Dedifferentiated amniotic fluid mesenchymal stem cell (primary cell): ENCODE data around the gene HSPB3.
"Not testable (repeated sequence)": the region's sequence is repeated elsewhere in the genome, so short reads cannot be mapped to it uniquely, and the experiment has no call there.

Experiments
- DNase-seq: peaks from one replicate; pipeline ENCODE4 v3.0.0-alpha.2; 2016; ENCODE audit errors: extremely low spot score

Gene HSPB3

DNA sequence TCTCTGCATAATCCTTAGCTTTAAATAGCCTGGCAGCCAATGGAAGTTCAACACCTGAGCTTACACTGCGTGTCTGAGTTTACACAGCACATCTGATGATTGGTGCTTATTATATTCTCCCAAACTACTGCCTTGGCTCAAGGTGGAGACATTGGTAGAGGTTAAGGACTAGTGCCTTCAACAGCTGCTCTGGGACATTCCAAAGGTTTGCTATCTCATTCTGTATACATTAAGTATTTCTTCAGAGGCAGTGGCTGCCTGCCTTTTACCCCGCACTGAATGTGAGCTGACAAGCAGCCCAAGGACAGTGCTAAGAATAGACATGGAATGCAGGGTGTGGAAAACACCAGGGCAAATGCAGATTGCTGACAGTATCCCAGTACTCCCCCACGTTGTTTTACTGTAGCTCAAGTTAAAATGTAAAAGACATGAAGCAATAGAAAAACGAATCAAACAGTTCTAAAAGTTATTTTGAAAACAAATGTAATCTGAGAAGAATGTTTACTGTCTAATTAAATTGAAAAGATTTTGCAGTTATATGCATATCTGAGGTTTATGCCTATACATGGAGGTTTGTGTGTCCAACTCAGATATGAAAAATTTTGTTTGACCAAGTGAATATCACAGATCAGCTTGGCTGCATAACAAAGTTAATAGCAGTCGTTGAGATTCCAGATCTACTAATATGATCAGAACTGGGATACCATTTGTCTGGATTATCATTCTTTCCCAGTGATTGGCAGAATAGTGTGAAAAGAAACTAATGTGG, 1.8 kb downstream of the HSPB3 start:
- DNase-seq: peak; percentile 71

DNA sequence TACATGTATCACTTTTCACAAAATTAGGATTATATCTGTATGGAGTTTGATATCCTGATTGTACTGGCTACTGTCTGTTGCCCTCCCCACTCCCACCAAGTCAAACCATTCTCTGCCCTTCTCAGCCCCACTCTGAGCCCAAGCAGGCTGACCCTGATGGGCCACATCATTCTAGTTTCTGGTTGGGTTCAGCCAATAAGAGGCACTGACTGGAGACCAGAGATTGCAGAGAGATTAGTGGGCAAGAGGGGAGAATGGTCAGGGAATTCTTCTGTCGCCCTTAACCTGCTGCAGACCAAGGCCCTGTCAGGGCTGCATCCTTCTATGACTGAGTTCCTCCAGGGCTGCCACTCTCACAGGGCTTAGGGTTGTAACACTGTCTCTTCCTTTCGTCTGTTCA, 2.7 kb downstream of the HSPB3 start:
- DNase-seq: no peak

DNA sequence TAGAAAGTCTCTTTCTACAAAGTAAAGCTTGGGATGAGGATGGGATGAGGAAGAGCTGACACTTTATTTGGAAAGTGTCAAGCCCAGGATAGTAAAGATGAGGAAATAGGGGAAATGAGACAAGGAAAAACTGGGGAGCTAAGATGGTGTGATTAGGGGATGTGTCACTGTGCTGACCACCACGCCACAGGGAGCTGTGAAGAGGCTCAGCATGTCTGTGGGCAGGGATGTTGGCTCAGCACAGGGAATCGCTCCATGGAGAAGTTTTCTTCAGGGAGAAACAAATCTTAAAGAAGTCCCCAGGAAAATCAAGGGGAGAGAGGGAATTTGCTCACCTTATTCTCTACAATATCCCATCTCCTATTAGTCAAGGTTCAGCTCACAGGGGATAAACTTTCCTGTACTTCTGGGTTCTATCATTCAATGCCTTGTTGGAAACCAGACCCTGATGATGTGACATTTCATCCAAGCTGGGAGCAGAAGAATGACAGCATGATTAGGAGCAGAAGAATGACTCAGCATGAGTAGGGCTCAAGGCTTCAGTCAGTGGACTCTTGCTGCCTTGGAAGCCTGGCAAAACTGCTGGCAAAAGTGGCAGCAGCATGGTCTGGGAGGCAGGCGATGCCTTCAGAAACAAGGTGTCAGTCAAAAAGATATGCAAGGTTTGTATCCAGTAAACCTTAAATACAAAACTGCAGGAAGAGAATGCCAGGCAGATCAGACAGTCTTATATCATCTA, 4.9 kb downstream of the HSPB3 start:
- DNase-seq: peak; percentile 60

DNA sequence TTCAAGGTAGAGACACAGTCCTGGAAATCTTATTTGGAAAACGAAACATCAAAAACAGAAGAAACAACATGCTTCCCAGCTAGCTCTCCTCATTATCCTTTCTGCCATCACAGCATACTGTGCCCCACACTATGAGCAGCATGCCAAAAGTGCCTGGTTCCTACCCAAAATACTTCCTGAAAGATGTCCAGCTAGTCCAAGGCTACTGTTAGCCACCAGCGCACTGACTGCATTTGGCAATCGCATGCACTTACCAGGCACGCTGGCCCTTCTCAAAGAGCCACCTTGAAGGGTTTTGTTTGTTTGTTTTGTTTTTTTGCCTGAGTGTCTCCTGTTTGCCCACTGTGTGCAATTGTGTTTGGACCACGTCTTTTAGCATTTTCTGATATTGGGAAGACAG, 6.8 kb downstream of the HSPB3 start:
- DNase-seq: no peak

DNA sequence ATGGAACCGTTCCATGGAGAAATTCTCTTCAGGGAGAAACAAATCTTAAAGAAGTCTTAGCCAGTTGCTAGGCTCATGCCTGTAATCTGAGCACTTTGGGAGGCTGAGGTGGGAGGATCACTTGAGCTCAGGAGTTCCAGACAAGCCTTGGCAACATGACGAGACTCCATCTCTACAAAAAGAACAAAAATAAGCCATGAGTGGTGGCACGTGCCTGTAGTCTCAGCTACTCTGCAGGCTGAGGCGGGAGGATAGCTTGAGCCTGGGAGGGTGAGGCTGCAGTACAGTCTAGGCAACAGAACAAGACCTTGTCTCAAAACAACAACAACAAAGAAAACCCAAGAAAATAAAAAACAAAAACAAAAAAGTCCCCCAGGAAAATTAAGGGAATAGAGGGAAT, 8.2 kb downstream of the HSPB3 start:
- DNase-seq: no peak

DNA sequence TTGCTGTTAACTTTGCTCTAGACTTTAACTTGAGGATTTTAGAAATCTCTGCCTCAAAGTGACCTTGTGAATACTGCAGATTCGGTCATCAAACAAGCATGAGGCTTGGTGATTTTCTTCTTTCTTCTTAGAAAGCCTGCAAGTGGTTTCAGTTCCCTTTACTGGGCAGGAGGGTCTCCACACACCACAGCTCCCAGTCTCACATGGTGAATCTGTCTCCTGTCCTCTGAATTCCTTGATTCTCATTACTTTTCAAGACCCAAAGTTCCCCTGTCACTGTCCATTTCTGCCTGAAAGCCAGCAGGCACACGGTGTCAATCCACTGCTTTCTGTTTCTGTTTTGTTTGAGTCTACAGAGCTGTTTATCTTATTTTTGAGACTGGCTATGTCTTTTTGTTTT, 14.1 kb downstream of the HSPB3 start:
- peak; percentile 30 for DNase-seq

DNA sequence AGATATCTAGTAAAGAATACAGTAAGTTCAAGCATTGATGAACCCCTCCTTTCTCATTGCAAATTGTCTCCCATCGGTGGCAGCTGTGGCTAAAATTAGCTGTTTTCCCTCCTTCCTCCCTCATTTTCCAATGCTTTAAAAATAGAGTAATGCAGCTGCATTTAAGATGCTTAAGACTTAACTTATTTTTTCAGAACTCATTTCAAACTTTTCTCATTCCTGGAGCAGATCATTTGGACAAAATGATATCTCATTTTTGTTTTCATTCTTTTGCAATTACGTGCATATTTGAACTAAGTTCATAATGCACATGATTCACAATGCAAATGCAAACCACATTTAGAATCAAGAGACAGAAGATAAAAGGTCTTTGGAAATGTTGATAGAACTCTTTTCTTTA, 14.6 kb downstream of the HSPB3 start:
- peak; percentile 55 for DNase-seq

DNA sequence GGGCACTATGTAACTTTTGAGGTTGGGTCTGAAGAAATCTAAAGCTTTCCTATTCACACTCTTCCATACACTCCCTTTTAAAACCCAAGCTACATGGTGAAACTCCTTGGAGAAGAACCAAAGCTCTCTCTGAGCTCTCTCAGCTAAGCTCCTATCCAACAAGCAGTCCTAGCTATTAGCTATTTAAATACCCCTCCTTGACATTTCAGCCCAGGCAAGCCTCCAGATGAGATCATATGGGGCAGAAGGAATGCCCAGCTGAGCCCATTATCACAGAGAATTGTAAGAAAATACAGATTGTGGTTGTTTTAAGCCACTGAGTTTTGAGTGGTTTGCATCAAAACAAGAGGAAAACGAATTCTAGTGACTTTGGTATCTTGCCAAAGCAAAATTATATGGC, 15.2 kb downstream of the HSPB3 start:
- DNase-seq: peak; percentile 80

DNA sequence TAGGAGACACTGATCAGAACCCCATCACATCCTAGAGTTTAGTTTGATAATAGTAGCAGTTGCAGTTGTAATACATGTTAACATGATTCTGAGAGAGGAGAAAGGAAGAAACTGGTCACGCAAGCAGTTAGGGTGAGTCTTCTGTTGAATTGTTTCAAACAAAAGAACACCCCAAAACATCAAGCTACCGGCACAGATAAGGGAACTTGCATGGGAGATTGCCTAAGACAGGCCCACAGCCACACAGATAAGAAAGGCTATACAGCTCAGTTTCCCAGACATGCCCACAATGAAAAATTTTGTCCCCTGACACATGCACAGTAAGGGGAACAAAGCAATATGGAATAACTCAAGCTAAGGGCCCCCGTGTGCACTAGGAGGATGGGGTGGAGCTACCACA, 15.9 kb downstream of the HSPB3 start:
- no peak for DNase-seq

DNA sequence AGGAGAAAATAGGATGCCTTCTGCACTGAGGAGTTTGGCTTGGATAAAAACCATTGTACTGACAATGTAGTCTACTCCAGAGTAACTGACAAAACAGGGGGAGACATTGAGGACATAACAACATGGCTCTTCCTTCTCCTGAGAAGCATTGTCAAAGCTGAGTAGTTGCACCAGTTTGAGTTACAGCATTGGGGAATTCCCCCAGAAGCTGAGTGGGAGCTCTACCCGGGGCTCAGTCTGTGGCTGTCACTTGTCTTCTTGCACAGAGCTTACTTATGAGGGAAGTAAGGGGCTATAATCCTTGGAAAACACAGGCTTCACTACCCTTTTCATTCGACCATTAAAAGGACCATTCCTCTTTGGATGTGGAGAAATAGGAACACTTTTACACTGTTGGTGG, 21.2 kb downstream of the HSPB3 start:
- no peak for DNase-seq

DNA sequence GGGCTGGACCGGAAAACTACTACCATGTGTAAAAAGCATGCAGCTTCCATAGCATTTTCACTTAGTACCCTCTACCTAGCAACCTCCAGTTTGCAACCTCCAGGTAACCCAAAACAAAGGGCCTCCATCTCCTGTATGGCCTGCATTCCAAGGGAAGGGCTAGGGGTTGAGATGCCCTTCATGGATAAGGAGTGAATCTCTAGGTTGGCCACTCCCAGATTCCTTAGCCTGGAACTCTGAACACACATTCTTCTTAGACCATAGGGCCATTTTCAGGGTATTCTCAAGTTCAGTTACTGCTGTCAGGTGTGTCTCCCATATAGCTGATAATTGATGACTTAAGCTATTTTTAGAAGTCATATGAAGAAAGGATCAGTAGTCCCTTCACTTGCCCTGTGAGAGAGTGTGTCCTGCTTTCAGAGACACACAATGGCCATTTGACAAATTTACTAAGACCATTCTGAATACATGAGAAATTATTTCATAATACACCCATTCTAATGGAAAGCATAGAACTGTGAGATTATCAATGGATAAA, 22.5 kb downstream of the HSPB3 start:
- DNase-seq: no peak

DNA sequence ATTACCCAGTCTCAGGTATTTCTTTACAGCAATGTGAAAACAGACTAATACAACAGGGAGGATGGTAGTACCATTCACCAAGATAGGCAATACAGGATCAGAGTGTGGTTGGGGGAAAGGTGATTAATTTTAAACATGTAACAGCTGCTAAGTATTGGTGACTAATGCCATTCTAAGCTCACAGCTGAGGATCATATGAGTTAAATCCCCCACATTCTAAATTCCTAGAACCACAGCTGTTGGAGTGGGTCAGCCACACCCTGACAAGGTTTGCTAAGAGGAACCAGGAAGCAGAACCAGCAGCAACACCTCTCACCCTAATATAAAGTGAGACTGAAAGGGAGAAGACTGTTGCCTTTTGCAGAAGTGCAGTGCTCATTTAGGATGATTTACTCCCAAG, 24.8 kb downstream of the HSPB3 start:
- no peak for DNase-seq

DNA sequence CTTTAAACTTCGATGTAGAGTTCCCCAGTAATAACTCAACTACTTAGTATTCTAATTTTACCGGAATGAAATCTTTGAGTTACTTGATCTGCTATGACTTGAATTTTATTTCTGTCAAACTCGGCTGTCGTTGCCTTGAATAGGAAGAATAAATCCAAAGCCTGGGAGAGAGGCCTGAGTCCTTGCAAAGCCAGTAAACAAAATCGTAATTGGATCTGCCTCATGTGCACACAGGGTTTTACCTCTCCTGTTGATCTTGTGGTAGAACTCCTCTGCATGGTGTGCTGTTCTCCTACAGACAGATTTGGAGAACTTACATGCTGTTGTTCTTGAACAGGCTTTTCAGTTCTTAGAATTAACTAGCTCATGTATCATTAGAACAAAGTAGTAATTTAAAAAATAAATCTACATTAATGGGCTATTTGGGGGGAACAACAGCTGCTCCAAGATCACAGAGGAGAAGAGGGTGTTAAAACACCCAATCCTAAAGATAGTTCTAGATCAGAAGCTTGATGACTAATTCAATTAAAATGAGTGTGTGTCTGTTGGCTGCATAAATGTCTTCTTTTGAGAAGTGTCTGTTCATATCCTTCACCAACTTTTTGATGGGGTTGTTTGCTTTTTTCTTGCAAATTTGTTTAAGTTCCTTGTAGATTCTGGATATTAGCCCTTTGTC, 28.9 kb downstream of the HSPB3 start:
- no peak for DNase-seq

DNA sequence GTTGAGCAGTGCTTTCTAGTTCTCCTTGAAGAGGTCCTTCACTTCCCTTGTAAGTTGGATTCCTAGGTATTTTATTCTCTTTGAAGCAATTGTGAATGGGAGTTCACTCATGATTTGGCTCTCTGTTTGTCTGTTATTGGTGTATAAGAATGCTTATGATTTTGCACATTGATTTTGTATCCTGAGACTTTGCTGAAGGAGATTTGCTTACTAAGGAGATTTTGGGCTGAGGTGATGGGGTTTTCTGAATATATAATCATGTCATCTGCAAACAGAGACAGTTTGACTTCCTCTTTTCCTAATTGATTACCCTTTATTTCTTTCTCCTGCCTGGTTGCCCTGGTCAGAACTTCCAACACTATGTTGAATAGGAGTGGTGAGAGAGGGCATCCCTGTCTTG, 30.2 kb downstream of the HSPB3 start:
- not testable (repeated sequence) for DNase-seq

DNA sequence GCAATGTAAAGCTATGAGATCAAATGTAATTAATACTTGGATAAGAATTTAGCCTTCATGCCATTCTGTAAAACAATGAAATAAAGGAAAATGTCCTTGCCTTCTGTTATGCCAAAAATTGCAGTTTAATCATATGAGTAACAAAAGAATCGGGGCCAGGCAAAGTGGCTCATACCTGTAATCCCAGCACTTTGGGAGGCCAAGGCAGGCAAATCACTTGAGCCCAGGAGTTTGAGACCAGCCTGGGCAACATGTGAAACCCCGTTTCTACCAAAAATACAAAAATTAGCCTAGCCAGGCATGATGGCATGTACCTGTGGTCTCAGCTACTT, 34.1 kb downstream of the HSPB3 start:
- not testable (repeated sequence) for DNase-seq

DNA sequence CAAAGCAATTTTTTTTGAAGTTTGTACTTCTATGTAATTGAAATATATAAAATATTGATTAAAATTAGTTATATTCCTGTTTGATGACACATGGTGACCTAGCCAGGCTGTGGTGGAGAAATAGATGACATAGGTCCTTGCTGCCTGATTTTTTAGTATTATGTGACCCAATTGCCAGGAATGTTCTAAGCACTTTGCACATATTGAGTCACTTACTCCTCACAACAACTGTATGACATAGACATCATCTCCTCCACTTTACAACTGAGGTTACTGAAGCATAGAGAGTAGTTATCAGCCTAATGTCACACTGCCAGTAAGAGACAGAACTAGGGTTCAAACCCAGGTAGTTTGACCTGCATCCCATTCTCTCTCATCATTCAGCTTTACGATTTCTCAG, 35.8 kb downstream of the HSPB3 start:
- DNase-seq: no peak

DNA sequence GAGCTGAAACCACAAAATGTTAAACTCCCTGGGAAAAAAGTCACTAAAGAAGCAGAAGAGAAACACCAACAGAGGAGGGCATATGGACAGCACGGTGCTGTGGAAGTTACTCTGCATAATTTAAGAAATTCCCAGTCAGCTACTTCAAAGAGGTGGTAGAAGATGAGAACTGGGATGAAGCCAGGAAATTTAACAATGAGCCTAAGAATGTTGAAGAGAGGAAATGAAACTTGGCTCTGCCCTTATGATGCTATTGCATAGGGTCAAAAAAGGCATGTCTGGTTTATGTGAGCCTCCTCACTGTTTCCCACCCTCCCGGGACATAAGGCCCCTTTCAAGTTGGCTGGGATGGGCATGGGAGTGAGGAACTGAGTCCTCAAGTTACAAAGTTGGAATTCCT, 36.7 kb downstream of the HSPB3 start:
- no peak for DNase-seq

DNA sequence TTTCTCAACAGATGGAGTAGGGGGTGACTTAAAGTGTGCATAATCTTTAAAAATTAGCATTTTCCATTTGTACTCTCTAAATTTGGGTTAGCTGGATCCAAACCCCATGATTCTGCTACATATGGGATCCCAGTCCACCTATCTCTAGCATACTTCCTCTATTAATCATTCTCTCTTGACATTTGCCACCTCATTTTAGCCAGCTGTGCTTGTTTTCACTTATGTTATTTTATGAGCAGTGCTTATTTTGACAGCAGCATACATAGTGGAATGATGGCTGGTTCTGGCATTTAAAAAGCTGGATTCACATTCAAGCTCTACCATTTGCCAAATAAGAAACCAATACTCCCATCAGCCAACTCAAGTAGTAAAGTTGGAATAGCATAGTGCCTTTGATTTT, 39.5 kb downstream of the HSPB3 start:
- DNase-seq: no peak
